ENCODE measurements around the gene SAMD4A.

Gene SAMD4A

DNA sequence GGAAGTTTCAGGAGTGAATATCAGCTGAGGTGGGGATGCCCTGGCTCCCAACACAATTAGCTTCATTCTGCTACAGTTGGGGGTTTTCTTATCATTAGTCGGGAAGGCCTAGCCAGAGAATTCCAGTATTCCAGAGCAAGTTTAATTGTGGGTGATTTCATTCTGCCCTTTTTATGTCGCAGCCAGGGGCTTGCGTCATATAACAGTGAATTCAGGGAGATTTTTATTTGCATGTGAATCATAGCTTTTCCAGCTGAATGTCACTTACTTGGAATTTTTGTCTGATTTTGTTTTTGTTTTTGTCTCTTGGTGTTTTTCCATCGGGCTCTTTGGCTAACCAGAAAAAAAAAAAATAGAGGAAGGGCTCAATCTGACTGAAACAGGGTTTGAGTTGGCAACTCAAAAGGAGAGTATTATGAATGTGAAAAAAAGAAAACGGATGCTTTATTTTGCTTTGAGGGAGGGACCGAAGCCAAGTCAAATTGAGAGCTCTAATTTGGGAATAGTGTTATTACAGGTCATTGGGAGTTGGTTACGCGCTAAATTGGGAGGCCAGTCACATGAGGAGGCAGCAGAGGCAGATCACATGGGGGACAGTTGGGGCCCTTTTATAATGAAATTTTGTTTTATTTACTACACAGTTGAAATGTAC is 119.4 kb downstream of the SAMD4A start:
- no peak for DNase-seq (ENCODE audit: low spot score)

DNA sequence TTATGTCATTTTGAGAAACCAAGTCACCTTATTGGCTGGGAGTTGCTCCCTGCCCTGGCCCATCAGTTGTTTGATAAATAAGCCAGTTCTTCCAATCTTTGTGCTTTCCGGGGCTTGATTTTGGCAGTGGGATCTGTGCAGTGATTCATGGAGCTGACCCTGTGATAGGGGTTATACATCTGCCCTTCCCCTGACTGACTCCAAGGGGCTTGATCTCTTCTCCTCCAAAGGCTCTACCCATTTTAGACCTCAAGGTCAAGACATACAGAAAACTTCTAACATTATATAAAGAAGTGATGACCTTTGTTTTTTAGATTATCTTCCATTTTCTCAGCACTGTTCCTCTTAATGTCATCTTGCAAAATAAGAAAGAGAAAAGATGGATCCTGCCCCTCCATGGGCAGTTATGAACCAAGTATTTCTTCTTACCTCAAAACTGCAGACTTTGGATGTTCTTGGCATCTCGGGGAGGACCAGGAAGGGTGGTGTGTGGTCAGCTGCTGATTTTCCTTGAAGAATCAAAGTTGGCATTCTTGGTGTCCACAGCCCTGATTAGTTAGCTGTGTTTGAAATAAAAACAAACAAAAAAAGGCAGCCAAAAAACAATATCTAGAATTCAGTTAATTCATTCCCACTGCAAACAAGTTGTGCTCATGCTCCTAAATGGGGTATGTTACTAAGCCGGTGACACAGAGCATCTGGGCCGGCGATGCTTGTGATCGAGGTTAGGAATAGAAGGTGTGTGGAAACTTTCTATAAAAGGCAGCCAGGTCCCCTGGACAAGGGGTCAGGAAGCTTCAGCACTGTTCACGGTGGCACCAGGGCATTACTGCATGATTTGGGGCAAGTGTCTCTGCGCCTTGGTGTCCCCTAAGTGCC is 120.2 kb downstream of the SAMD4A start:
- no peak for DNase-seq (ENCODE audit: low spot score)

DNA sequence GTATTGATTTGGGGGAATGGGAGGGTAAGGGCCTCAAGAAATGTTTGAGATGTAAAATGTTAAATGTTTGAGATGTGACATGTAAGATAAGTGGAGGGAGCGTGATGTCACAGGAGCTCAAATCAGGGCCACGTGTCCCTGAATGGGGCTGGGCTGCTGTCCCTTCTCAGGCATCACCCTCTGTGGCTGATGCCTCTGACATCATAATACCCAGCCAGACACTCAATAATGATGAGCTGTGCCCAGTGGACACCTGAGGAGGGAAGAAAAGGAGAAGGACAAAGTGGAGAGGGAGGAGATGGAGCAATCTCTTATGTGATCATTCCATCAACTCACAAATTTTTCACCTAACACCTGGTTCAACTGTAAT is 120.8 kb downstream of the SAMD4A start:
- no peak for DNase-seq (ENCODE audit: low spot score)

DNA sequence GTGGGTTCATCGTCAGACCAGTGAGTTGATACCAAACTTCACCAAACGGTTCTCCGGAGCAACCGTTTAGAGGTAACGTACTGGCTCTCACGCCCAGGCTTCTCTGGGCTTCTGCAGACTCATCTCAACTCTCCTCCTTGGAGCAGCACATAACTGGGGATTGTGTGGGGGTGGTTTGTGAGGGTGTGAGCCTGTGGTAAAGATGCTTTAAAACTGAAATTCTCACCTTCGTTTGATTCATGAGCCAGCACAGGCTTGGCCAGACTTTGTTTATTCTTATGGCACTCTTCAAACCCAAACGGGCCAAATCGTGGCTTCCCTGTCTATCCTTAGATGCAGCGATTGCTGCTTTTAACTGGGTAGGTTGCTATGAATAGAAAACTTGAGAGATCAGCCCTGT is 121.3 kb downstream of the SAMD4A start:
- no peak for DNase-seq (ENCODE audit: low spot score)

DNA sequence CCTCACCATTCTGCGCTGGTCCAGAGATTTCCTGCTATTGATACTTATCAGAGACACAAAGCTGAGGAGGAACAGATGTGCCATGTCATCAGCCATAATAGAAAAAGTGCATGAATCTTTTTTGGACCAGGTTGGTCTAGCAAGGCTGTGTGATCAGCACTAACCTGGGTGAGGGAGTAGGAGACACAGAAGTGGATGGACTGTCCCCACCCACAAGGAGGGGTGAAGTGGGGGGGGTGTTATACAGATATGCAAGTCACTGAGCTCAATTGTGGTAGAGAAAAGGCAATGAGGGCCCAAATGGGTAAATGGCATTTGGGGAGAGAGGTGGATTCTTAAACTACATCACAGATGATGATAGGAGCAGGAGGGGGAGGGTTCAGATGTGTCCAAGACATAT is 123.0 kb downstream of the SAMD4A start:
- DNase-seq (ENCODE audit: low spot score) = no peak

DNA sequence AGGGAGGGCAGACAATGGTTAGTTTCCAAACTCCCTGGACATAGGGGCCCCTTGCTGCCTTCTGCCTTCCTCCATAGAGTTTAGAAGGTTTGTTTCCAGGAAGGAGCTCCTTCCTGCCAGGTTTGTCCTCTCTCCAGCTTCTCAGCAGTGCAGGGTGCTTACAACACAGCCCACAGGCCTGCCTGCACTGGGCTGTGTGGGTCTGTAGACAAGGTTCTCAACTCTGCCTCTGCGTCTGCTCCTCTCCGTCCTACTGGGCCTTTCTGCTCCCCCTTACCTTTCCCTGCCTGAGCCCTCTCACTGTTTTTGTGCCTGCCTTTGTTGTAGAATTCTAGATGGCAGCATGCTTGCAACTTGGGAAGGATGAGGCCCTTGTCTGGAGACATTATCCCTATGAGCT is 124.0 kb downstream of the SAMD4A start:
- DNase-seq (ENCODE audit: low spot score) = no peak

DNA sequence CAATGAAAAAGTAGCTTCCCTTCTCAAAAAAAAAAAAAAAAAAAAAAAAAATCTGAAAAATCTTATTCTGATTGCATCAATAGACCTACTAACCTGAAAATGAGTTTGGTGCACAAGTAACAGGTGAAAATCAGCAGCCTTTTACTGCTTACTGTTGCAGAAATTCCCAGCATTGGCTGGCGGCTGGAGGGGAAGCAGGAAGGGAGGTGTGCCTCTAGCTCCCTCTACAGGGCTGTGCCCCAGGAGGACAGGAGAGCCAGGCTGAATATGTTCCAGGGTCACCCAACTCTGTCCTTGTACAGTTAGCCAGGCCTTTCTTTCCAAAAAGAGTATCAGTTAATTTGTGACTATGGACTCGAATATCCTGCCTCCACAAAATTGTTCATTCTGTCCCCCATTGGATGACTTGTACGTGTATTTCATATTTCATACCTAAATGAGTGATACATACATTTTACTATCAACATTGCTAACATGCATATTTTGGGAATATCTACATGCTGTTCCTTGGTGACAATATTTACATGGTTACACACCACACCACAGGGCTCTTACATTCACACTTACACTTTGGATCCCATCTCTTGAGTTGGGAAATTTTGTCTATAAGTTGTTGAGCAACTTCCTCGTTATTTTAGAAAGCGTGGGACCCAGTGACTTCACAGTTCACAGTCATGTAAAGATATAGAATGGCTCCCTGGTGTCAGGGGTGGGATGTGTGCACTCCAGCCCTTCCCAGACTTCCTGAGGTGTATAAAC is 124.8 kb downstream of the SAMD4A start:
- peak; percentile 45 for DNase-seq (ENCODE audit: low spot score)

DNA sequence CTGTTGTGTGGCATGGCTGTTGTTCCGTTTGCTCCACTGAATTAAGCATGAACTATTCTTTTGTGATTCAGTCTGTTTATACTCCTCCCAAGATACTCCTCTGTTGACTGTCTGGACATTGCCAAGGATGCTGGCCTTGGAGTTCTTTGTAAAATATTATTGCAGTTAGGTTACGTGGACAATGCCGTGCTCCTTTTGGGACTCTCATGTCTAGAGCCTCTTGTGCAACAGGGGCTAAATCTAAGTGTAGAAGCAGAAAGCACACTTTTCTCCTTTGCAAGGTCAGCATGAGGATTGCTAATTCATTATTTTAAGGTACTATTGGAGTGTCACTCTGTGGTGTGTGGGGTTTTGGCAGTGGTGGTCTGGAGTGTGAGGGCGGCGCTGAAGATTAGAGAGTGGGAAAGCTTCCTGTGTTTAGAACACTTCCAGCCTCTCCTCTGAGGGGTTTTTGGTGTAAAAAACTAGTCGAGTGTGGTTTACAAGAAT is 125.4 kb downstream of the SAMD4A start:
- DNase-seq (ENCODE audit: low spot score) = no peak

DNA sequence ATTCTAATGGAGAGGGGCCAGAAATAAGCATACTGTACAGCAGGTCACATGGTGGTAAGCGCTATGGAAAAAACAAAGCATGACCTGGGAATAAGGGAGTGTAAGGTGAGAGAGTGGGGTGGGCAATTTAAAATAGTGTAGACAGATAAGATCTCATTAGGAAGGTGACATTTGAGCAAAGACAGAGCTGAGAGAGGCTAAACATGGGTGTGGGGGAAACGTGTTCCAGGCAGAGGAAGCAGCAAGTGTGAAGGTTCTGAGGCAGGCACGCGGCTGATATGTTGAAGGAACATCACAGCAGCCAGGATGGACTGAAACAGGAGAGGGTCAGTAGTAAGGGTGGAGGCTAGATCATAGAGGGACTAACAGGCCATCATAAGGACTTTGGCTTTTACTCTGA is 126.8 kb downstream of the SAMD4A start:
- DNase-seq (ENCODE audit: low spot score) = no peak

DNA sequence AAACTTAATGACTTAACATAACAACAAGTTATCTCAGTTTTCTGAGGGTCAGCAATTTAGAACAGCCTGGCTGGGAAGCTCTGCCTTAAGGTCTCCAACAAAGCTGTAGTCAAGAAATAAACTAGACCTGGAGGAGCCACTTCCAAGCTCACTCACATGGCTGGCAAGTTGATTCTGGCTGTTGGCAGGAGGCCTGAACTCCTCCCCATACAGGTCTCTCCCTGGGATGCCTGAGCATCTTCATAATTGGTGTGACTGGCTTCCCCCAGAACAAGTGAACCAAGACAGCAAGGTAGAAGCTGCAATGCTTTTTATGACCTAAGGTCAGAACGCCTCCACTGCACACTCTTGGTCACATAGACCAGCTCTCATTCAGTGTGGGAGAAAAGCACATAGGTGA is 128.3 kb downstream of the SAMD4A start:
- DNase-seq (ENCODE audit: low spot score) = no peak

DNA sequence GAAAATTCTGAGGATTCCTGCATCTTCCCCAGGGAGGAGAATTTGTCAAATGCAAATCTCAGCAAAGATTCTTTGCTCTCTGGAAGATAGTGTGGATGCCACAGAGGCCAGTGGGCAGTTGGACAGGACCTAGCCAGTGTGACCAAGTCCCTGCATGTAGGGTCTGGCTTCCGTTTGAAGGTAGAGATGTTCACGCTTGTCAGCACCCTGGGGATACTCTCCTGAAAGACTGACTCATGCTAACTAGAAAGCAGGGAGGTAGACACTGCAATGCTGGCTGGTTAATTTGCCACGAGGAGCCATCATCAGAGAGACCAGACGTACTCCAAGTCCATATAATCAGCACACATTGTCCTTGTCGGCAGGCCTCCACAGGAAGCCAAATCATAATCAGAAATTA is 130.1 kb downstream of the SAMD4A start:
- no peak for DNase-seq (ENCODE audit: low spot score)

DNA sequence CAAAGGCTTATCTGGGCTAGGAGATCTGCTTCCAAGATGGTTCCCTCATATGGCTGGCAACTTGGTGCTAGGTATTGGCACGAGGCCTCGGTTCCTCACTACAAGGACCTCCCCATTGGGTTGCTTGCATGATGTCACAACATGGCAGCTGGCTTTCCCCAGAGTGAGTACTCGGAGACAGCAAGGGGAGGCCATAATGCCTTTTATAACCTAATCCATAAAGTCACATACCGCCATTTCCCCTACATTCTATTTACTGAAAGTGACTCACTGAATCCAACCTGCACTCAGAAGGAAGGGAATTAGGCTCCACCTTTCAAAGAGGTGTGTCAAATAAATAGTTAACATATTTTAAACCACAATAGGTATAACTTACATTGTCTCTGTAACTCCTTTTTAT is 130.9 kb downstream of the SAMD4A start:
- no peak for DNase-seq (ENCODE audit: low spot score)

DNA sequence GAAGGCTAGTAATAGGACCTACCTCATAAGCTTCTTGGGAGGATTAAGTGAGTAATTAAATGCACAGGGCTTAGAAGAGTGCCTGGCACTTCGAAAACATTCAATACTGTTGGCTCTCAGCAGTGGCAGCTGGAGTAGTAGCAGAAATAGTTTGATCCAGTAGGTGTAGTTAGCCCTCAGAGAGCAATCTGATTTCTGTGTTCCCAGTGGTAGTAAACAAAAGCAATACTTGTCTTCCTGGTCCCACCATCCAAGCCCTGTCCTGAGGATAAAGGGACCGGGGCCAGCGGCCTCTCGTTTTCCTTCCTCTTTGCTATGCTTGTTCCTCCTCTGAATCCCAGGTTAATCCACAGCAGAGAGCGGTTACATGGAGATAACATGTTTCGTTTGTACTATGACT is 131.6 kb downstream of the SAMD4A start:
- no peak for DNase-seq (ENCODE audit: low spot score)

DNA sequence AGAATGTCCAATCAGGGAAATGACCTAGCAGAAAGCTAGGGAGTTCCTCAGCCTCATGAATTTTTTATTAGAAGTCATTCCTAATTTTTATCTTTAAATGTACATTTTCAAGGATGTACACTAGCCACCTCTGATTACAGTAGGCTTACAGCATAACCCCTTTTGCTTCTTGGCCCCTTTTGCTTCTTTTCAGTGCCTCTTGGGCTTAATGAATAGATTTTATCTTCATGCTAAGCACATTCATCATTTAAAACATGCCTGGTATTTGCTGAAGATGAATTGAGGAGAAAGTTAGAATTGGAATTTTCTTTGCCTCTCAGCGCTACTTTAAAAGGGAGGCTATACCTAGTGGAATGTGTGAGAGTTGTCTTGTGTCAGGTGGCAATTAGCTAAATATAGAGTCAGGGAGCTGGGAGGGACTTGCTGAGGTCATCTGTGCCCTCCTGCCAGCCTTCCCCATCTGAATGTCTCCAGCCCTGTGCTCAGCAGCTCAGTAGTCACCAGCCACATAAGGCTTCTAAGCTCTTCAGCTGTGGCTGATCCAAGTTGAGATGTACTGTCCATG is 132.1 kb downstream of the SAMD4A start:
- DNase-seq (ENCODE audit: low spot score) = no peak

DNA sequence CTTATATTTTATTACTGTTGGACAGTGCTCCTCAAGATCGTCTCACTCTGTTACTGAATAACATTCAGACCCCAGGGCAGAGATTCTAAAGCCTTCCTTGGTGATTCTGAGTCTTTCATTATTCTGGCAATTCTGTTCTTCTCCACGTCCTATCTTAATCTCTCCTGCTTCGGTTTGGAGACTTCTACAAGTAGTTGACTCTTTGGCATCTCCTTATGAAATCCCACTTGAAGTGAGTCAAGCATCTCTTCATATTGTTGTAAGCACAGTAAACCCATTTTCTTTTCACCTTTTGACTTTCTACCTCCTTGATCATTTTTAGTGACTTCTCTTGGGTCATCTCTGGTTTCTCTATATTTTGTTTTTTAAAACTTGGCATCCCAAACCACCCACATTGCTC is 132.8 kb downstream of the SAMD4A start:
- DNase-seq (ENCODE audit: low spot score) = no peak

DNA sequence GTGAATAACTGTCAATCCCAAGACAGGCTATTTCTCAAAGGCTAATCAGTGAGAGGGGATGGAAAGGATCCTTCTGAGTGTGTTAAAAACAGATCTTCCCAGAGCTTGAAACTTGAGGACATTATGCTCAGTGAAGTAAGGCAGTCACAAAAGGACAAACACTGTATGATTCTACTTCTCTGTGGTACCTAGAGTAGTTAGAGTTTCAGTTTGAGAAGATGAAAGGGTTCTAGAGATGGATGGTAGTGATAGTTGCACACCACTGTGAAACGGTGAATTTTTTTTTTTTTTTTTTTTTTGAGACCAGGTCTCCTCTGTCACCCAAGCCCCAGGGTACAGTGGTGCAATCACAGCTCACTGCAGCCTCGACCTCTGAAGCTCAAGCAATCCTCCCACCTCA is 133.8 kb downstream of the SAMD4A start:
- DNase-seq (ENCODE audit: low spot score) = no peak

DNA sequence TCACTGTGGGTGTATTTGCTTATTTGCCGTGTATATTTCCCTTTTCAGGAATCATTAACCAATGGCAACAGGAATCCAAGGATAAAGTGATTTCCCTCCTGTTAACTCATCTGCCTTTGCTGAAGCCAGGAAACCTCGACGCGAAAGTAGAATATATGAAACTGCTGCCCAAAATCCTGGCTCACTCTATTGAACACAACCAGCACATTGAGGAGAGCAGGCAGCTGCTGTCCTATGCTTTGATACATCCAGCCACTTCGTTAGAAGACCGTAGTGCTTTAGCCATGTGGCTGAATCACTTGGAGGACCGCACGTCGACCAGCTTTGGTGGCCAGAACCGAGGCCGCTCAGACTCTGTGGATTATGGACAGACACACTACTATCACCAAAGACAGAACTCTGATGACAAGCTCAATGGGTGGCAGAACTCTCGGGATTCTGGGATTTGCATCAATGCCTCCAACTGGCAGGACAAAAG is 135.1 kb downstream of the SAMD4A start:
- no peak for DNase-seq (ENCODE audit: low spot score)

DNA sequence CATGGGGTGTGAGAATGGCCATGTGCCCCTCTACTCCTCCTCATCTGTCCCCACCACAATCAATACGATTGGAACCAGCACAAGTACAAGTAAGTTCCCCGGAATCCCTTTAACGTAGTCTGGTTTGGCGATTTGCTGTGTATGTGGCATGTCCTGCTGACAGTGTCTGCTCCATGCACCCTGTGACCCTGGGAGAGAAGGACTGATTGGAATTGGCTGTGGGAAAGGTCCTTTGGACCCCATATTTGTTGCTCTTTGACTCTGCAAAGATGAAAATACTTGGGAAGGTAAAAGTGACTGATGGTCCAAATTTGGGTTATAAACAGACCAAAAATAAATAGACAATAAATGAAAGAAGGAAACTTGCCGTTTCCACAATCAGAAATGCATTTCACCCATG is 135.6 kb downstream of the SAMD4A start:
- no peak for DNase-seq (ENCODE audit: low spot score)

DNA sequence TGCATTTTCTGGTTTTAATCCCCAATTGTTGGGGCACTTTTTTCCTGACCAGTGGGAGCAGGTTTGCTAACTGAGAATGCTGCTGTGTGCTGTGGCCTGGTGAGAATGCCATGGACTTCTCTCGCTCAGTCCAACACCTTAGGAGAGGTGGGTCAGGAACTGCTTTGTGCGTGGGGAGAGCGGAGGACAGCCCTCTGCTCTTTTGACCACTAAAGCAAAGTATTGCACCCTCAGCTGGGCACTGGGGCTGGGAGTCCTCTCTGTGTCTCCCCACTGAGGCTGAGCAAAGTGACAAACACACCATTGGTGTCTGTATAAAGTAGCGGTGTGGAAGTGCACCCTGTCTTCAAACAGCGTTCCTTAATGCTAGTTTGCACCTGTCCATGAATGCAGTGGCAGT is 136.2 kb downstream of the SAMD4A start:
- DNase-seq (ENCODE audit: low spot score) = no peak

DNA sequence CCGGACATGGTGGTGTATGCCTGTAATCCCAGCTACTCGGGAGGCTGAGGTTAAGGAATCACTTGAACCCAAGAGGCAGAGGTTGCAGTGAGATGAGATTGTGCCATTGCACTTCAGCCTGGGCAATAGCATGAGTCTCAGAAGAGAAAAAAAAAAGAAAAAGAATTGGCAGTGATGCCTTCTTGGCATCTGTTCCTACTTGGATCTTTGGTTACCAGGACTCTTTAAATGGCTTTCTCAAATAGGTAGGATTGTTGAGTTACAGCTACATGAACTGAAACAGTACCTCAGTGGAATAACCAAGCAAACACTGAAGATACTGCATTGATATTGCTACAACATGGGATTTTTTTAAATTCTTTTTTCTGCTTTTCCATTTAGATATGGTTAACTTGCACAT is 136.8 kb downstream of the SAMD4A start:
- DNase-seq (ENCODE audit: low spot score) = no peak

DNA sequence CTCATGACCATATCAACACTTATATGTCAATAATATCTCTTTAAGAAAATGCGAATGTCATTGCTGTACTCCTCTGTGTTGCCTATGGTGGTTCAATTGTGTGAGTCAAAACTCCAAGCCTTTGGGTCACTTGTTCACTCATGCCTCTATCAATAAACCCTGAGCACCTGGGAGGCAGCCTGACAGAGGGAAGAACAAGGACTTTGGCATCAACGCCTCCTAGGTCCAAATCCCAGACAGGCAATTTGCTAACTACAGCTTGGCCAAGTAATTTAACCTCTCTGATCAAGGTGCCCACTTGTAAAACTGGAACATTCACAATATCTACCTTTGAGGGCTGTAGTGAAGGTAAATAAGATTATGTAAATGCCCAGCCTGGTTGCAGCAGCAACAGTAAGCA is 137.8 kb downstream of the SAMD4A start:
- no peak for DNase-seq (ENCODE audit: low spot score)

DNA sequence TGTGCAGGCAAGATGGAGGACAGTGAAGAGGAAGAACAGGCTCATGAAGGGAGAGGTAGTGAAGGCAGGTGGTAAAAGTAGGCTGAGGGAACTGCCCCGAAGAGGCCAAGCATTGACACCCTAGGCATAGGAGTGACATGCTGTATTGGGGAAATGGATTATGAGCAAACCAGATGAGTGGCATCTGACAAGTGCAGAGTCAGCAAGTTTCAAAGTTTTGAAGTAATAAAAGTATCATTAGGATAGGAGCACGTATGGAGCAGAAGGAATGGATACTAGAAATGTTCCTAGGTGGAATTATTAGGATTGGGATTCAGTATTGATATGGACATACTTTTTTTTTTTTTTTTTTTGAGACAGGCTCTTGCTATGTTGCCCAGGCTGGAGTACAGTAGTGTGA is 139.8 kb downstream of the SAMD4A start:
- DNase-seq (ENCODE audit: low spot score) = no peak

DNA sequence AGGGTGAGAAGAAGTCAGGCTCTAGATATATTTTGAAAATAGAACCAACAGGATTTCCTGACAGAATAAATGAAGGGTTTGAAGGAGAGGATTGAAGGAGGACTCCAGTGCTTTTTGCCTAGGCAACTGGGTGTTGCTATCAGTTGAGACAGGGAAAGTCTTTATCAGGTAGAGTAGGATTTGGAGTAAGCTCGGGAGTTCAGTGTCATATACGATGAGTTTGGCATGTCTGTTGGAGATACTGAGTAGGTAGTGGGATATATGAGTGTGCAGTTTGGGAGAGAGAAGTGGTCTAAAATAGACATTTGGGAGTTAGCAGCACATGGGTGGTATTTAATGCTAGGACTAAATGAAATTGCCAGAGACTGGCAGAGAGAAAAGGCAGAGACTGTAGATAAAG is 141.2 kb downstream of the SAMD4A start:
- no peak for DNase-seq (ENCODE audit: low spot score)

Measured in COLO829 (cell line).